GM19467 (cell line): Measurements from ENCODE around the gene SELENOF.

Experiments used
- ATAC-seq: cut with Tn5 transposase; IDR thresholded peaks from one replicate; pipeline ENCODE4 v1.9.1; 2021; ENCODE audit warnings: mild to moderate bottlenecking, moderate library complexity; ENCODE audit not compliant: unreplicated experiment

SELENOF gene

DNA sequence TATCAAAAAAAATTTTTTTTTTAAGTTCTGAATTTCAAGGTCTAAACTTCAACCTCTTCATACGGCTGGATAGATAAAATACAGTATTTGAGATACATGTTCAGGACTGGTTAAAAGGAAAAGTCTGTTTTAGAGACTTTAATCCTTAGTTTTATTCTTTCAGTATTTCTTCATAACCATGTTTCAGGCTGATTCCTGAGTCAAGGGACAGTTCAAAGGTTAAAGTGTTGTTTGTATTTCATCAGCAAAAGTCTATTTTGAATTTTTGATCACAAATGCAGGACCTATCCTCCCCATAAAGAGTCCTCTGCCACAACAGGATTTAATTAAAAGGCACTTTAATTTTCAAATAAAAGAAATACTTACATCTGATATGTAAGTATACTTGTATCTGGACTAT lies 53.5 kb downstream of the SELENOF start:
- ATAC-seq = no peak

DNA sequence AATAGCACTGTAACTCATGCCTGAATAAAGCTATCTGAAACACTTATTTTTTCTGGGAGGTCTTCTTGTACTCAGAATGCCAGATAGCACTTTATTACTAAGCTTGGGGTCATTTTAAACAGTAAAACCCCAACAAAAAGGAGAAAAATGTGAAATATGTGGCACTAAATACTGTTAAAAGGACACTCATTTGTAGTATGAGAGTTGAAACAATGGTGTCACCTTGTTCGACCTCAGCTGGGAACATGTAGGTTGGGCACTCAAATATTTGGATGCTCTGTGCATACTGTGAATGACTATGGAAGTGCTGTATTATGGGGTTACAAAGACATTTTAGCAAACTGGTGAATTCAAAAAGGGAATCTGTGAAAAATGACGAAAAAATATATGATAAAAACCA lies 53.9 kb downstream of the SELENOF start:
- ATAC-seq = no peak

DNA sequence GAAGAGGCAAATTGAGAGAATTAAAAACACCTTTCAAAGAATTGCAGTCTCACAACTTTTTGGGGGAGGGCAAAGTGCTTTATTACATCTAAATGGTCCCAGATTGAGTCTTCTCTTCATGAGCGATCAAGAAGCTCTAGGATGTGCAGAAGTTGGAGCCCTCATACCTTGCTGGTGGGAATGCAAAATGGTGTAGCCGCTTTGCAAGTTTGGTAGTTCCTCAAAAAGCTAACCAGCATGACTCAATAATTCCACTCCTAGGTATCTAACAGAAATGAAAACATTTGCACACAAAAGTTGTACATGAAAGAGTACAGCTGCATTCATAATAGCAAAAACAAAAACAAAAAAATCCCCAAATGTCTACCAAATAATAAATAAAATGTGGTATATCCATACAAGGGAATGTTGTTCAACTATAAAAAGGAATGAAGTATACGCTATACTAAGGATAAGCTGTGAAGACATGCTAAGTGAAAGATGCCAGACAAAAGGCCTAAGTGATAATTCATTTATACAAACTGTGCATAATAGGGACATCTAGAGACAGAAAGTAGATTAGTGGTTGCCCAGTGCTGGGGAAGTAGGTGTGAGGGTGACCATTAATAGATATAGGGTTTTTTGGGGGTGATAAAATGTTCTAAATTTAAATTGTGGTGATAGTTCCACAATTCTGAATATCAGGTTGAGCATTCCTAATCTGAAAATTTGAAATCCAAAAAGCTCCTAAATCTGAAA lies 55.2 kb downstream of the SELENOF start:
- no peak for ATAC-seq

DNA sequence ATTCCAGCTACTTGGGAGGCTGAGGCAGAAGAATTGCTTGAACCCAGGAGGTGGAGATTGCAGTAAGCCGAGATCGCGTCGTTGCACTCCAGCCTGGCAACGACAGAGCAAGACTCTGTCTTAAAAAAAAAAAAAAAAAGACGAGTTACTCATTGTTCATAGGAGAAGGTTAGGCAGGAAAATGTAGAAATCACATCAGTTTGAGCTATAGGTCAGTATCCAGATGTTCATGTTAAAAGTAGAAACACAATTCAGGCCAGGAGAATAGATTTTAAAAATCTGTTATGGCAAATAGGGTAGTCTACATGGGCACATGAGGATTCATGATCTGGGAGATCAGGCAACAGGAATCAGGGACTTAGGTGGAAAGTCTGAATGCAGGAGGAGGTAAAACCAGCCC lies 57.7 kb downstream of the SELENOF start:
- ATAC-seq = no peak

DNA sequence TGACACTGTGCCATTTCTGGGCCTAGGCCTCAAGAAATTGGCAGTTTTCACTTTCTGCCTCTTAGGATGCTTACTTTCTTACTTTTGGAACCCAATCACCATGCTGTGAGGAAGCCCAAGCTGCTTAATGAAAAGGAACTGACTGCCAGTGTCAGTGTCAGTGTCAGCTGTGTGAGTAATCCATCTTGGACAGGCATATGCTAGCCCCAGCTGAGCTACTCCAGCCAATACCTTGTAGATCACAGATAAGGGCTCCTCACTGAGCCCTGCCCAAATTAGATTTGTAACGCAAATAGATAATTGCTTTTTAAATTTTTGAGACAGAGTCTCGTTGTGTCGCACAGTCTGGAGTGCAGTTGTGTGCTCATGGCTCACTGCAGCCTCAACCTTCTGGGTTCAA lies 59.6 kb downstream of the SELENOF start:
- ATAC-seq = no peak

DNA sequence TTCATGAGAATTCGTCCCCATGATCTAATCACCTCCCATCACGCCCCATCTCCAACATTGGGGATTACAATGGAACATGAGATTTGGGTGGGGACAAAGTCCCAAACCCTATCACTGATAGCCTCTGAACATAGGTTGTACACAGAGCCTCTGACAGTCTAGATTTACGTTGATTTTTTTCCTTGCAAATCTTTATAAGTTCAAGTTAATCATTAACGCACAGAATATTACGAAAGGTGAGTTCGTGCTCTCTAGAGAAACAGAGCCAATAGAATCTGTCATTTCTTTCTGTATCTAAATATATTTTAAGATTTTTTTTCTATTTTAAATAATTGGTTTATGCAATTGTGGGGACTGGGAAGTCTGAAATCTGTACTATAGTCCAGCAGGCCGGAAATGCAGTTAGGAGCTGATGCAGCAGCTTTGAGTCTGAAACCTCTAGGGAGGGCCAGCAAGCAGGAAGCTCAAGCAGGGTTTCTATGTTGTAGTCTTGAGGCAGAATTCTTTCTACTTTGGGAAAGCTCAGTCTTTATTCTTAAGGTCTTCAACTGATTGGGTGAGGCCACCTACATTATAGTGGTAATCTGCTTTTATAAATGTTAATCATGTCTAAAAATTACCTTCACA lies 61.0 kb downstream of the SELENOF start:
- no peak for ATAC-seq

DNA sequence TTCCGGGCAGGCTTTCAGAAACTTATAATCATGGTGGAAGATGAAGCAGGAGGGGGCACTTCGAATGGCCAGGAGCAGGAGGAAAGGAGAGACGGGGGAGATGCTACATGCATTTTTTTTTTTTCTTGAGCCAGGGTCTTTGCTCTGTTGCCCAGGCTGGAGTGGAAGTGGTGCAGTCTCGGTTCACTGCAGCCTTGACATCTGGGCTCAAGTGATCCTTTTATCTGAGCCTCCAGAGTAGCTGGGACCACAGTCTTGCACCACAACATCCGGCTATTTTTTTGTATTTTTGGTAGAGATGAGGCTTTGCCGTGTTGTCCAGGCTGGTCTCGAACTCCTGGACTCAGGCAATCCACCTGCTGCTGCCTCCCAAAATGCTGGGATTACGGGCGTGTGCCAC lies 61.6 kb downstream of the SELENOF start:
- no peak for ATAC-seq

DNA sequence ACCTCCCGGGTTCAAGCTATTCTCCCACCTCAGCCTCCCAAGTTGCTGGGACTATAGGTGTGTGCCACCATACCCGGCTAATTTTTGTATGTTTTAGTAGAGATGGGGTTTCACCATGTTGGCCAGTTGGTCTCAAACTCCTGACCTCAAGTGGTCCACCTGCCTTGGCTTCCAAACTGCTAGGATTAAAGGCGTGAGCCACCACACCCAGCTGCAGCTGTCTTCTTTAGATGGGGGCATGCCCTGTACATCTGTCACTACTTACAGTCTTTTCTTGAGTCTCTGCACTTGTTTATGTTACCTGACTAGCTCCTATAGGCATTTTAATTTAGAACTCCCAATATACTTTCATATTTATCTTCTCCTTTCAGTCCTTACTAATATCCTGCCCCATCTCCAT lies 64.2 kb downstream of the SELENOF start:
- no peak for ATAC-seq

DNA sequence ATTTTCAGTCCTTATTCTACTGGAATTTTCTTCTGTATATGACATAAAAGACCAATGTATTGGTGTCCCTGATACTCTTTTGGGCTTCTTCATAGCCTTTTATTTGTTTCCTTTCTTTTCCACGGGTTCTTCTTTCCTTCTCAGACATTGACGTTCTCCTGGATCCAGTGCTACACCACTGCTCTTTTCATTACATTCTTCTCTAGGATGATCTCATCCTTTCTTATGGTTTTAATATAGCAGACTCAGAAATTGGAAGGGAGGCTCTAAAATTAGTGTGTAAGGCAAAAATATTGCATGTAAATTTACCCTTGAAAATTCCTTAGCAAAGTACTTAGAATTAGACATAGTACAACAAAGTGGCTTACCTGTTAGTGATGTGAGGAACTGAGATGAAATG lies 65.3 kb downstream of the SELENOF start:
- ATAC-seq = no peak

DNA sequence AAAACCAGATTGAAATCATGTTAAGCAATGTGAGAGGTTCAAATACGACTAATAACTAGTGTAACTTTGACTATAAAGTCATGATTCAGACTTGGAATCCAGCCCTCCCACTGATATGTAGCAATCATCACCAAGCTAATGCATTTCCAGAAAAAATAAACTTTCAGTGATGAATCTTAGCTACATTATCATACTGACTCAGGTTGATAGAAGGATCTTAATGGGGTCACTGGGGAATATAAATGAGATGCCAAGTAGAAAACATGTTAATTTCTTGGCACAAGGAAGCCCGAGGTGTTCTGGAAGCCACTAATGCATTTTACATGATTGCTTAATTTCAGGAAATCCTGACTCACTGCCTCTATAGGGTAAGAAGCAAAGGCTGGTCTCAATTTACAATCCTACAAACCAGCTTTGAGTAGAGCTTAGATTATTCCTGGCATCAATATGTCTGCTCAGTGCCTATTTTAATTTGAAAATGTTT lies 67.7 kb downstream of the SELENOF start:
- ATAC-seq = no peak

DNA sequence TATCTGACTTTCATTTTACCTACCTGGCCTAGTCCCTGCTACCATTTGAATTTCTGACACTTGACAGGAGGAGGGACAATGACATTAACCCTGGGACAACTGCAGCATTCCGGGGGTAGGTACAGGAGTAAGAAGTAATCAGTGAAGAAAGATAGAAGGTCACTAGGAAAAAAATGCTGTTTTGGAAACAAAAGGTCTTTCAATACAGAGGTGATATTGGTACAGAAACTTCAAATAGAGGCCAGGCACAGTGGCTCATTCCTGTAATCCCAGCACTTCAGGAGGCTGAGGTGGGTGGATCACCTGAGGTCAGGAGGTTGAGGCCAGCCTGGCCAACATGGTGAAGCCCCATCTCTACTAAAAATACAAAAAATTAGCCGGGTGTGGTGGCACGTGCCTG lies 68.4 kb downstream of the SELENOF start:
- ATAC-seq = no peak

DNA sequence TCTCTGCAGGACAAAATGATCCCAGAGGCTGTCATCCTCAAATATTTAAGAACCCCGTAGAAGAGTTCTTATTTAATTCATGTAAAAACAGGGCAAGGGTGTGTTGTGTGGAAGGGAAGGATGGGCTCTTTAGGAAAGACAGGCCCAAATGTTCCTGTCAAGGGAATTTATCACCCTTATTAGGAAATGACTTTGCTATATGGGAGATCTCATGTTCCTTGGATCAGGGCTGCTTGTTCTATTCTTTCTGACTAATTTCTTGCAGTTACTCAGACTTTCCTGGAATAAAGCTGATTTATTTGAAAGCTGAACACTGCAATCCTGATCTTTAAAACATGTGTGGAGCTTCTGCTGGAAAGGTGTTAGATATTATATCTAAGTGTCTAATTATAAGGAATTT lies 72.8 kb downstream of the SELENOF start:
- ATAC-seq = no peak

DNA sequence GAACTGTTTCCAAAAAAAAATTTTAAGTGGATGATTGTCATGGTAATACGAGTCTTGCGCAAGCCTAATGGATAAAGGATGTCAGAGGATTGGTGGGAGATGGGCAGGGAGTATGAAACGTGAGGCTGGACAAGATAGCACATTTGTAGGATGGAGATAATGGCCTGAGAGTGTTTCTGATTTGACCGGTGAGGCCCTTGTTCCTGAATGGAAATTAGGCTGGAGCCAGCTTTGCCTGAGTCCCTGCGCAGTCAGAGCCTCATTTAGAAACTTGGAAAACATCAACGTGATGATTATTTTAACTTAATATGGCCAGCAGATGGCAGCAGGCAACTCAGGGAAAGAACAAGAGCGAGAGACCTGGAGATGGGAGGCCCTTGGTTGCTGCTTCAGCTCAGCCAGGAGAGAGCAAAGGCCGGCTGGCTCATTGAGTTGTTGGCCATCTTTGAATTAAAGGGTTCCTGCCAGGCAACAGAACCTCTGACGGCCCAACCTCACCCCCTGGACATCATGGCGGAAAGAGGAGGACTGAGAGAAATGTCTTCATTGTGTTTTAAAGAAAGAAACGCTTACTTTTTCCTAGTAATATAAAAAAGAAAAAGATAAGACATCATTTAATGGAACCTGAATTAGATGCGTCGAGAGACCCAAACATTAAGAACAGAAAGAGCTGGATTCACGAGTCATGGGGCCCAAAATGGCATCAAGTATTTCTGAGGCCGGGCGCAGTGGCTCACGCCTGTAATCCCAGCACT lies 80.3 kb downstream of the SELENOF start:
- ATAC-seq = peak; percentile 59

DNA sequence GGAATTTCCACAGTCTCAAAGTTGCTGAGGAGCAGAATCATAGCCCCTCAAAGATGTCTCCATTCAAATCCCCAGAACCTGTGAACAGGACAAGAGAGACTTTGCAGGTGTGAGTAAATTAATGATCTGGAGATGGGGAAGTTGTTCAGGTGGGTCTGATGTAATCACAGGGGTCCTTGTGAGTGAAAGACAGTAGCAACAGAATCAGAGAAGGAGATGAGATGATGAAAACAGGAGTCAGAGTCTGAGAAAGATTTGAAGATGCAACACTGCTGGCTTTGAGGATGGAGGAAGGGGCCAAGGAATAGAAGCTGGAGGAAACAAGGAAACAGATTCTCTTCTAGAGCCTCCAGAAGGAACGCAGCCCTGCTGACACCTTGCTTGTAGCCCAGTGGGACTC lies 81.5 kb downstream of the SELENOF start:
- ATAC-seq = no peak

DNA sequence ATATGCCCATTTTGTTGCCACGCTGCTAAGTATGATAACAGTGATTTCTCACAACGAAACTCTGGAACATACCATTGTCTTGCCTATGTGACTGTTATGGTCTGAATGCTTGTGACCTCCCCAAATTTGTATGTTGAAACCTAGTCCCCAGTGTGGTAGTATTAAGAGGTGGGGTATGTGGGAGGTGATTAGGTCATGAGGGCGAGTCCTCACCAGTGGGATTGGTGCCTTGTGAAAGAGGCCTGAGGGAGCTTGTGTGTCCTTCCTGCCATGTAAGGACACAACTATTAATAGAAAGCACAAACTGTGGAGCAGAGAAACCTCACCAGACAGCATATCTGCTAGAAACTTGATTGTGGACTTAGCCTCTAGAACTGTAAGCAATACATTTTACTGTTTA lies 84.6 kb downstream of the SELENOF start:
- ATAC-seq = no peak

DNA sequence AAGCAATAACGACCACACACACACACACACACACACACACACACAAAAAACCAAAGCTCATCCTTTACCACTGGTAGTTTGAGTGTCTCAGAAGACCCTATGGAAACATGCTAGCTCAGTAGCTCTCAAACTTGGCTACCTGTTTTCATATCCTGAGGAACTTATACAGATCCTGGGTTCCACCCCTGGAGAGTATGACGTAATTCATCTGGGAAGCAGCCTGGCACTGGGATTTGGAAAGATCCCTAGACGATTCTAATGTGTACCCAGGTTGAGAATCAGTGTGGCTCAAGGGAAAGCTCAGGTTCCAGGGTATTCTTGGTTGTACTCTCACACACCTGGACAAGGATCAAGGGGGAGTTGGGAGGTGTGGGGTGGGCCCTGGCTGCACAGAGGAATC lies 85.9 kb downstream of the SELENOF start:
- ATAC-seq = no peak

DNA sequence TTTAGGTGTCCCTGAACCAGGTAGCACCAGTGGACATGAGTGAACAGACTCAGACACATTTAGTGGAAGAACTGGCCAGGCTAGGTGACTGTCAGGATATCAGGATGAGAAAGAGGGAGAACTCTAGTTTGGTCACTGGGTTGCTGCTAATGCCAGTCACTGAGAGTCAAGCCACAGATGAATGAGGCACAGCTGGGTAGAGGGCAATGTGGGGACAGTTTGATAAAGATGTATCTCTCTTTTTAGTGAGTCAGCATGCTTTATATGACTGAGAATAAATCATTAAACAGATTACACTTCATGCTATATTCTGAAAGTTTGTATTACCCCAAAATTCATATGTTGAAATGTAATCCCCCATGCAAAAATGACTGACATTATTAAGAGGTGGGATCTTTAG lies 87.1 kb downstream of the SELENOF start:
- ATAC-seq = no peak

DNA sequence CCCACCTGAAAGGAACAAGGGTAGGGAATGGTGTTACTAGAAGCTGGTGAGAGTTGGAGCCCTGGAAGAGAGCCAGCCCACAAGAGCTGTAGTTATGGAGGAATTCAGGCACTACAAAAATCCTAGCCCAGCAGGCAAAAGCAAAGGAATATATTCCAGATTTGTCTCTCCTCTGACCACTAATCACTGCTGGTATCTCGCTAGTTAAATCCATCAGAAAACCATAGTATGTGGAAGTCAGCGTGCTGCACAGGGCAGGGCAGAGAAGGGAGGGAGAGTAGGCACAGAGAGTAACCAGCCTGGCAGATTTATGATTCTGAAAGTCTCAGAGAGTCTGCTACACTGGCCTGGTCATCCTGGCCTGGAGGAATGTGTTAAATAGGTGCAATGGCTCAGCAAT lies 88.6 kb downstream of the SELENOF start:
- no peak for ATAC-seq

DNA sequence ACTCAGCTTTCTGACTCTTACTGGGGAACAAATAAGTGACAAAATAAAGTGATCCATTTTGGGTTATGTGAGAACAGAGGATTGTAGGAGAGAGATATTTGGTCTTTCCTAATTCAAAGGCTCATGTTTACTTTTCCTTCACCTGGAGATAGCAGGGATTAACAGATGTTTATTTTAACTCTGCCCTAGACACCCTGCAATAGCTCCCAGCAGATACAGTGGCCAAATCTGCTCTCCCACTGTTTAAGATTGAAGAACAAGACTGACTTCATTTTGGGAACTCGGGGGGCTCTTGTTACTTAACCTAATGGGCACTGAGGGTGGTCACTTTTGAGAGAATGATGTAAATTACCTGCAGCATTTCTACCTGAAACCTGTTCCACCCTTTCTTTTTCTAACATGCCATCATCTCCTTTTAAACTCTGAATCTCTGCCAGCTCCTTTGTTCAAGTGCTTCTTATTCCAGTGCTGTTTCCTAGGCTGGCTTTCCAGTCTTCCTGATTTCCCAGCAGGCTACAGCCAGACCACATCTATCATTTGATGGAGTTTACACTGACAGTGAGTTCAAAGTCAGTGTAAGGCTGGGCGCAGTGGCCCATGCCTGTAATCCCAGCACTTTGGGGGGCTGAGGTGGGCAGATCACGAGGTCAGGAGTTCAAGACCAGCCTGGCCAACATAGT lies 90.0 kb downstream of the SELENOF start:
- ATAC-seq = no peak

DNA sequence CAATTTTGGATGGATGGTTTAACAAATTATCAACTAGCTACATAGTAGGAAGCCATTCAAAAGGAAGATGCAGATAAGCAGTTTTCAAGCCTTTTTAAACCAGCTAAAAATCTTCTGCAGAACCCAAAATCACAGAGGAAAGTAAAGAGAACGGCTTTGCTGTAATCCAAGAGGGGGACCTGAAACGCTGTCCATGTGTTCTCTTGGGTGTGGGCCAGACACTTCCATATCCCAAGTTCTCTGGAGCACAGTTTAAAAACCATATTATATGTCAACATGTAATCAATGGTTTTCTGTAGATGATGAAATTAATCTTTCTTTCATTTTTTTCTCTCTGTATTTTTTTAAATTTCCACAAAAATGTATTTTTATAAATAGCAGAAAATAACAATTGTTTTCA lies 90.5 kb downstream of the SELENOF start:
- no peak for ATAC-seq

DNA sequence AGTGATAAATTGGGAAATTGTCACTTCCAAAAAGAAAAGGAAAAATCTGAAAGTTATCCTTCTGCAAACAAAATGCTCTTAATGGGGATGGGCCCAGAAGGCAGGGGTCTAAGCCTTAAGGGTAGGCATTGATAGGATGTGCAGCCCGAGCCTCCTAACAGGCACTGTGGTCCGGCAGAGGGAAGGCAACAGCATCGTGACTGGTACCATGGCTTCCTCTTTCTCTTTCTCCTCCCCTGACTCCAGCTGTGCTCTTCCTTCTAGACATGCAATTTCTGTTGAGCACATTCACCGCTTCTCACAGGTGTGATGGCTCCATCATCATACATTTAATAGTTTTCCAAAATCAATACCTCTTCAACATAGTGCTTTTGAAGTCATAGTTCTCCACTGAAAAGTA lies 91.5 kb downstream of the SELENOF start:
- no peak for ATAC-seq
